Kidney epithelial cell (primary cell): ENCODE data around the gene GPN1. TPM values are rescaled to one million over a fixed set of nuclear protein-coding genes. Genes with fewer than 3 reads are reported as not detected.
"Not testable (repeated sequence)": the region's sequence is repeated elsewhere in the genome, so short reads cannot be mapped to it uniquely, and the experiment has no call there.

Experiments
- DNase-seq: peaks from one replicate; pipeline ENCODE4 v3.0.0-alpha.2; 2010; ENCODE audit warnings: low read depth
- H3K27me3 ChIP-seq: 2 replicates; pipeline ENCODE4 v1.6.0; 2011; ENCODE audit warnings: low read length; ENCODE audit not compliant: control insufficient read depth, insufficient read depth
- H3K36me3 ChIP-seq: 2 replicates; pipeline ENCODE4 v1.5.1; 2011; ENCODE audit warnings: low read length; ENCODE audit not compliant: control insufficient read depth, insufficient read depth
- H3K4me3 ChIP-seq: 2 replicates; pipeline ENCODE4 v1.5.1; 2011; ENCODE audit warnings: low read depth, mild to moderate bottlenecking, control low read depth, low read length
- CTCF ChIP-seq: IDR thresholded peaks from 2 replicates; pipeline ENCODE4 v1.5.1; 2011; ENCODE audit warnings: mild to moderate bottlenecking, moderate library complexity, low read length, control low read depth, inconsistent platforms; ENCODE audit not compliant: insufficient read depth, poor library complexity, severe bottlenecking
- total RNA-seq: library from RNA; depleted of rRNA; stranded (reverse); fragments of >200 nt; gene quantifications from 2 replicates; pipeline ENCODE4 v1.2.3, GENCODE V29; 2015

The GPN1 gene
- total RNA-seq, 1 donor from 2014 or later = 58.3 TPM

GRCh38 chr2:27584597-27584996 is 44.3 kb upstream of the GPN1 start:
- Histone ChIP-seq H3K4me3 (no peak overlapping the region), H3K36me3 (no peaks in the 10 kb centered on the region), H3K27me3 (no peaks in the 10 kb centered on the region)
- no peak for TF ChIP-seq CTCF
- DNase-seq = no peak

- DNase-seq = no peak
- H3K4me3 ChIP-seq = no peak overlapping the region
- TF ChIP-seq CTCF = no peak
- no peaks in the 10 kb centered on the region for H3K27me3 ChIP-seq
- H3K36me3 ChIP-seq = no peaks in the 10 kb centered on the region
Measured at GRCh38 chr2:27587025-27587424, 41.8 kb upstream of the GPN1 start.

- no peak for DNase-seq
- no peaks in the 10 kb centered on the region for H3K36me3 ChIP-seq
- no peaks in the 10 kb centered on the region for H3K27me3 ChIP-seq
- no peak for TF ChIP-seq CTCF
- H3K4me3 ChIP-seq = no peak overlapping the region
Measured at GRCh38 chr2:27588308-27588707, 40.5 kb upstream of the GPN1 start.

GRCh38 chr2:27591745-27592144 is 37.1 kb upstream of the GPN1 start:
- H3K4me3 ChIP-seq = no peak overlapping the region
- no peaks in the 10 kb centered on the region for H3K27me3 ChIP-seq
- TF ChIP-seq CTCF = no peak
- no peak for DNase-seq
- no peaks in the 10 kb centered on the region for H3K36me3 ChIP-seq

DNA sequence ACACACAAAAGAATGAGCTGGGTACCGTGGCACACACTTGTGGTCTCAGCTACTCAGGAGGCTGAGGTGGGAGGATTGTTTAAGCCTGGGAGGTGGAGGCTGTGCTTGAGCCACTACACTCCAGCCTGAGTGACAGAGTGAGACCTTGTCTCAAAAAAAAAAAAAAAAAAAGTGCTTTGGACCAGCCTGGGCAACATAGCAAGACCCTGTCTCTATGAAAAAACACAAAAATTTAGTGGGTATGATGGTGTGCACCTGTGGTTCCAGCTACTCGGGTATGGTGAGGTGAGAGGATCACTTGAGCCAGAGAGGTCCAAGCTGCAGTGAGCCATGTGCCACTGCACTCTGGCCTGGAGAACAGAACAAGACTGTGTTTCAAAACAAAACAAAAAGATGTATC is 35.6 kb upstream of the GPN1 start:
- H3K36me3 ChIP-seq = no peaks in the 10 kb centered on the region
- no peak for TF ChIP-seq CTCF
- H3K4me3 ChIP-seq = no peak overlapping the region
- no peaks in the 10 kb centered on the region for H3K27me3 ChIP-seq
- DNase-seq = no peak

GRCh38 chr2:27594020-27594703 is 34.7 kb upstream of the GPN1 start:
- not testable (repeated sequence) for H3K36me3 ChIP-seq, H3K27me3 ChIP-seq, H3K4me3 ChIP-seq, DNase-seq

- not testable (repeated sequence) for H3K36me3 ChIP-seq, DNase-seq, H3K27me3 ChIP-seq, H3K4me3 ChIP-seq
Measured at GRCh38 chr2:27595412-27595811, 33.4 kb upstream of the GPN1 start.
